VCaP (cell line): ENCODE results near the gene SEPTIN6.

Experiments used
- H3K27ac ChIP-seq: fragments of 450-650 bp; 2 replicates; pipeline ENCODE4 v1.5.1; 2017
- CTCF ChIP-seq: fragments of 450-650 bp; conservative IDR thresholded peaks from 2 replicates; pipeline ENCODE4 v1.5.1; 2017; ENCODE audit warnings: mild to moderate bottlenecking, moderate library complexity

Gene SEPTIN6

DNA sequence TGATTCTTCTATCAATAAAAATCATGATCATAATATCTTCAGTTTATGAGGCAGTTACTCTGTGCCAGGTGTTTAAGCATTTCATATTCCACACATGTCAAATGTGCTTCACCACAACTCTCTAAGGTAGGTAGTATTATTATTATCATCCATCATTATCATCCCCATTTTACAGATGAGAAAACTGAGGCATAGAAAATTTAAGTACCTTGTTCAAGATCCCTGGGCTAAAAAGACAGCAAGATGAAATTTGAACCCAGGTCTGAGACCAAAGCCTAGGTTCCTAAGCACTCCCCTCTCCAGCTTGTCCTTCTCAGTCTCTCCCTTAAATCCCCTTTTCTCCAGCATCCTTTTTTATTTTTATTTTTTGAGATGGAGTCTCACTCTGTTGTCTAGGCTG lies 33.4 kb downstream of the SEPTIN6 start:
- H3K27ac ChIP-seq = no peak overlapping the region
- no peak for TF ChIP-seq CTCF

DNA sequence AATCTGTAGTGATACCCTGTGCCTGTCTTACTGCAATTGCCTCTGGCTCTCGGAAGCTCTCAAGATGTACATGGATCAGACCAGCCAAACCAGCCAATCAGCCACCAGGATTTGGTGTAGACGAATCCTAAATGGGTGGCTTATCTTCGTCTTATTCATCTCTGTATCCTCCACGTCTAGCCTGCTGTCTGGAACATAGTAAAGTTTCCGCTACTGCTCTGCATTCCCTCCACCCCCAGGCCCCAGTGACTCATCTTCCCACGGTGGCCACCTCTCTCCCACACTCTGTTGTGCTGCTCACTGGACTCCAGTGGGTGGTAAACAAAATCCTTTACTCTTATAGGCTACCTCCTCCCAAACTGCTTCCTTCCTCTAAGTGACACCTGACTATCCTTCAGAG lies 37.8 kb downstream of the SEPTIN6 start:
- TF ChIP-seq CTCF = no peak
- H3K27ac ChIP-seq = no peak overlapping the region

- TF ChIP-seq CTCF = no peak
- H3K27ac ChIP-seq = no peak overlapping the region
These were observed 38.8 kb downstream of the SEPTIN6 start for GRCh38 chrX:119654112-119654531.

GRCh38 chrX:119648421-119648775 lies 44.6 kb downstream of the SEPTIN6 start:
- TF ChIP-seq CTCF = no peak
- no peak overlapping the region for H3K27ac ChIP-seq

DNA sequence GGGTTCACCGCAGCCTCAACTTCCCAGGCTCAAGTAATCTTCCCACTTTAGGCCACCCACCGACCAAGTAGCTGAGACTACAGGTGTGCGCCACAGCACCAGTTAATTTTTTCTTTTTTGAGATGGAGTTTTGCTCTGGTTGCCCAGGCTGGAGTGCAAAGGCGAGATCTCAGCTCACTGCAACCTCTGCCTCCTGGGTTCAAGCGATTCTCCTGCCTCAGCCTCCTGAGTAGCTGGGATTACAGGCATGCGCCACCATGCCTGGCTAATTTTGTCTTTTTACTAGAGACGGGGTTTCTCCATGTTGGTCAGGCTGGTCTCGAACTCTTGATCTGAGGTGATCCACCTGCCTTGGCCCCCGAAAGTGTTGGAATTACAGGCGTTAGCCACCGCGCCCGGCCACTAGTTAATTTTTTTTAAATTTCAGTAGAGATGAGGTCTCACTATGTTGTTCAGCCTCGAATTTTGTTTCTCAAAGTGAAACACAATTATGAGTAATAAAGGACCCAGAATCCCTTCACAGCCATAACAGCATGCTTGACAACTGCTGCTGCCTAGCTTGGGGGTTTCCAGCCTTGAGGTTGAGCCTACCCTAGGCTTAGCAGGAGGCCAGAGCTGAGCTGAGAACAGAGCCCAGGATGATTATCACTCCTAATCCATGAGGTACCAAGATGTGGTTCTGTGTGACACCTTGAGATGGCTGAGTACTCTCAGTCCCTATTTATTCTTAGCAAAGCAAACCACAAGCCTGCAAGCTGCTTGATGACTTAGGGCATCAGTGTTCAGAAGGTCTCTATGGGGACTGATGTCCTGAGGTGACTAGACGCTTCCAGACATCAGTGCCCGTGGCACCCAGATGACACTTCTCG lies 45.2 kb downstream of the SEPTIN6 start:
- H3K27ac ChIP-seq = no peak overlapping the region
- no peak for TF ChIP-seq CTCF

DNA sequence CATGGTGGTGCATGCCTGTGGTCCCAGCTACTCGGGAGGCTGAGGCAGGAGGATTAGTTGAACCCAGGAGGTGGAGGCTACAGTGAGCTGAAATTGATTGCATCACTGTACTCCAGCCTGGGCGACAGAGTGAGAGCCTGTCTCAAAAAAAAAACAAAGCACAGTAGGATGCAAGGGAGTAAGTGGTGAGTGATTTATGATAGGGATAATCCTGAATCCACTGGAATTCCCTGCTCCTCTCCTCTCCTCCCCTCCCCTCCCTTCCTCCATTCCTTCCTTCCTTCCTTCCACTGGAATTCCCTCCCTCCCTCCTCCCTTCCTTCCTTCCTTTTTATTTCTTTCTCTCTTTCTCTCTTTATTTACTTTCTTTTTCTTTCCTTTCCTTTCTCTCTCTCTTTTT lies 45.9 kb downstream of the SEPTIN6 start:
- no peak overlapping the region for H3K27ac ChIP-seq
- TF ChIP-seq CTCF = no peak

DNA sequence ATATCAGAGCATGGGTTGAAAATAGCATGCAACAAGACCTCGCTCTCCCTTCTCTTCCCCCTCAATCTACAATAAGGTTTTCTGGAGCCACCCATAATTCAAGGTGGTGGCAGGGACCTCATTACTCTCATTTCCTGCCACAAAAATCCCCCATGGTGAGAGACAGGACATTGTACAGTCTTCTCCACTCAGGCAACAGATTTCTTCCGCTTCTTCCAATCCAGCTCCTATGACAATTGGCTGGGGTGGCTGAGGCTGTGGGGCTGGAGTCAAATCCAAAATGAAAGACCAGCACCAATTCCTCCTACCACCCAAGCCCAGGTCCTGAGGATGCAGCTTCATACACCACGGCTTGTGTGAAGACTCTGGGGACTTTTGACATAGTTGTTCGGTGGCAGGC lies 46.5 kb downstream of the SEPTIN6 start:
- H3K27ac ChIP-seq = no peak overlapping the region
- TF ChIP-seq CTCF = no peak
